Measurements from ENCODE around the gene ZNF398.

Gene ZNF398

GRCh38 chr7:149172534-149172920 lies 25.3 kb downstream of the ZNF398 start:
- DNase-seq = no peak

GRCh38 chr7:149175150-149175549 lies 27.9 kb downstream of the ZNF398 start:
- Histone ChIP-seq H3K36me3 (replicated peaks) (peaks cover 48% of the 10 kb centered on the region), H3K27me3 (replicated peaks) (no peaks in the 10 kb centered on the region), H3K27ac (no peak overlapping the region), H3K4me3 (ENCODE audit: low read depth, low read length) (no peak overlapping the region)
- DNase-seq = no peak
- TF ChIP-seq CTCF (IDR thresholded peaks at IDR 0.05; ENCODE audit: low read depth, low read length, missing control alignments) = no peak
- in situ Hi-C loops (cut with HindIII; ENCODE audit: low pct_ligation_motif_present, low sequenced_read_pairs) = no loop called here

More at GRCh38 chr7:149172534-149172920, 25.3 kb downstream of the ZNF398 start:
- H3K36me3 ChIP-seq (replicated peaks) = peaks cover 51% of the 10 kb centered on the region
- TF ChIP-seq CTCF (IDR thresholded peaks at IDR 0.05; ENCODE audit: low read depth, low read length, missing control alignments) = no peak
- H3K4me3 ChIP-seq (ENCODE audit: low read depth, low read length) = no peak overlapping the region
- no peak overlapping the region for H3K27ac ChIP-seq
- in situ Hi-C loops (cut with HindIII; ENCODE audit: low pct_ligation_motif_present, low sequenced_read_pairs) = no loop called here
- no peaks in the 10 kb centered on the region for H3K27me3 ChIP-seq (replicated peaks)

- in situ Hi-C loops (cut with HindIII; ENCODE audit: low pct_ligation_motif_present, low sequenced_read_pairs) = no loop called here
- Histone ChIP-seq H3K27ac (no peak overlapping the region), H3K27me3 (replicated peaks) (no peaks in the 10 kb centered on the region), H3K36me3 (replicated peaks) (peaks cover 47% of the 10 kb centered on the region), H3K4me3 (ENCODE audit: low read depth, low read length) (no peak overlapping the region)
- TF ChIP-seq CTCF (IDR thresholded peaks at IDR 0.05; ENCODE audit: low read depth, low read length, missing control alignments) = no peak
- no peak for DNase-seq
Measured at GRCh38 chr7:149179241-149179640, 32.0 kb downstream of the ZNF398 start.

GRCh38 chr7:149180722-149181449 lies 33.6 kb downstream of the ZNF398 start:
- H3K4me3 ChIP-seq (ENCODE audit: low read depth, low read length) = no peak overlapping the region
- no peak overlapping the region for H3K27ac ChIP-seq
- H3K36me3 ChIP-seq (replicated peaks) = peaks cover 37% of the 10 kb centered on the region
- in situ Hi-C loops (cut with HindIII; ENCODE audit: low pct_ligation_motif_present, low sequenced_read_pairs) = no loop called here
- DNase-seq = no peak
- TF ChIP-seq CTCF (IDR thresholded peaks at IDR 0.05; ENCODE audit: low read depth, low read length, missing control alignments) = no peak
- H3K27me3 ChIP-seq (replicated peaks) = no peaks in the 10 kb centered on the region

- Histone ChIP-seq H3K27me3 (replicated peaks) (no peaks in the 10 kb centered on the region), H3K4me3 (ENCODE audit: low read depth, low read length) (no peak overlapping the region), H3K36me3 (replicated peaks) (peaks cover 36% of the 10 kb centered on the region), H3K27ac (no peak overlapping the region)
- in situ Hi-C loops (cut with HindIII; ENCODE audit: low pct_ligation_motif_present, low sequenced_read_pairs) = no loop called here
- no peak for DNase-seq
- TF ChIP-seq CTCF (IDR thresholded peaks at IDR 0.05; ENCODE audit: low read depth, low read length, missing control alignments) = no peak
Measured at GRCh38 chr7:149181450-149181790, 34.2 kb downstream of the ZNF398 start.

GRCh38 chr7:149184274-149184673 lies 37.0 kb downstream of the ZNF398 start:
- DNase-seq = no peak
- Histone ChIP-seq H3K27me3 (replicated peaks) (no peaks in the 10 kb centered on the region), H3K27ac (no peak overlapping the region), H3K4me3 (ENCODE audit: low read depth, low read length) (no peak overlapping the region), H3K36me3 (replicated peaks) (peaks cover 18% of the 10 kb centered on the region)
- TF ChIP-seq CTCF (IDR thresholded peaks at IDR 0.05; ENCODE audit: low read depth, low read length, missing control alignments) = no peak
- in situ Hi-C loops (cut with HindIII; ENCODE audit: low pct_ligation_motif_present, low sequenced_read_pairs) = no loop called here
